CD4-positive, CD25-positive, alpha-beta regulatory T cell (primary cell): ENCODE measurements around the gene ZNF654. TPM values are rescaled to one million over a fixed set of nuclear protein-coding genes. Genes with fewer than 3 reads are reported as not detected.

Experiments
- ATAC-seq, 2 donors: fragments of 150-1000 bp; cut with Tn5 transposase; one replicate each; pipeline ENCODE4 v1.10.0; 2021; ENCODE audit warnings: low read depth in 2 of 2, moderate number of reproducible peaks in 2 of 2, moderate library complexity in 1 of 2
- DNase-seq, 3 donors: peaks; one replicate each; pipeline versions ENCODE4 v3.0.0 to v3.0.0-alpha.2; 2012 to 2022; ENCODE audit warnings: mixed read lengths in 1 of 3
- H3K27ac ChIP-seq: one replicate; pipeline ENCODE4 v1.7.0; 2013; ENCODE audit warnings: mild to moderate bottlenecking, low read length; ENCODE audit not compliant: insufficient read depth, poor library complexity, severe bottlenecking
- H3K27me3 ChIP-seq: one replicate; pipeline ENCODE4 v1.7.0; 2013; ENCODE audit warnings: low read length; ENCODE audit not compliant: control insufficient read depth, insufficient read depth
- H3K36me3 ChIP-seq: one replicate; pipeline ENCODE4 v1.7.0; 2013; ENCODE audit warnings: mild to moderate bottlenecking, low read length, moderate library complexity; ENCODE audit not compliant: control insufficient read depth, insufficient read depth
- H3K4me1 ChIP-seq: 2 replicates; pipeline ENCODE4 v1.7.0; 2013; ENCODE audit warnings: mild to moderate bottlenecking, low read length; ENCODE audit not compliant: insufficient read depth, control insufficient read depth, poor library complexity, severe bottlenecking
- H3K4me3 ChIP-seq: one replicate; pipeline ENCODE4 v1.7.0; 2013; ENCODE audit warnings: low read depth, mild to moderate bottlenecking, low read length, moderate library complexity
- H3K9me3 ChIP-seq, 2 experiments: 1 replicate in 1 of 2; 2 replicates in 1 of 2; pipeline ENCODE4 v1.7.0; 2013; ENCODE audit warnings: low read length in 2 of 2, mild to moderate bottlenecking in 1 of 2, moderate library complexity in 1 of 2; ENCODE audit not compliant: control insufficient read depth in 2 of 2
- H3K27ac Mint-ChIP-seq, 3 donors: one replicate each; pipeline ENCODE4 v1.8.0; 2020 to 2022; ENCODE audit warnings: mild to moderate bottlenecking in 3 of 3, mixed read lengths in 3 of 3, moderate library complexity in 2 of 3
- H3K27me3 Mint-ChIP-seq: one replicate; pipeline ENCODE4 v1.8.0; 2022; ENCODE audit warnings: mild to moderate bottlenecking, mixed read lengths
- H3K36me3 Mint-ChIP-seq: one replicate; pipeline ENCODE4 v1.8.0; 2020; ENCODE audit warnings: mixed read lengths
- H3K4me1 Mint-ChIP-seq, 4 donors: one replicate each; pipeline ENCODE4 v1.8.0; 2020 to 2022; ENCODE audit warnings: mixed read lengths in 4 of 4, mild to moderate bottlenecking in 1 of 4
- H3K4me3 Mint-ChIP-seq, 4 donors: one replicate each; pipeline ENCODE4 v1.8.0; 2020 to 2022; ENCODE audit warnings: mild to moderate bottlenecking in 4 of 4, mixed read lengths in 4 of 4, moderate library complexity in 3 of 4
- H3K9me3 Mint-ChIP-seq, 7 donors: one replicate each; pipeline ENCODE4 v1.8.0; 2020 to 2022; ENCODE audit warnings: mixed read lengths in 7 of 7, mild to moderate bottlenecking in 3 of 7, moderate library complexity in 2 of 7
- polyA plus RNA-seq, 4 donors: library from polyadenylated mRNA; unstranded; fragments of 300-500 nt; fragmentation: Illumina TruSeq; gene quantifications; one replicate each; pipeline ENCODE4 v1.2.3, GENCODE V29; 2021
- total RNA-seq: library from RNA; stranded (reverse); gene quantifications from one replicate; pipeline ENCODE4 v1.2.3, GENCODE V29; 2022

ZNF654 gene
- total and polyA plus RNA-seq, 5 donors from 2014 or later: 10.4 to 19.1 (median 15.8) TPM

DNA sequence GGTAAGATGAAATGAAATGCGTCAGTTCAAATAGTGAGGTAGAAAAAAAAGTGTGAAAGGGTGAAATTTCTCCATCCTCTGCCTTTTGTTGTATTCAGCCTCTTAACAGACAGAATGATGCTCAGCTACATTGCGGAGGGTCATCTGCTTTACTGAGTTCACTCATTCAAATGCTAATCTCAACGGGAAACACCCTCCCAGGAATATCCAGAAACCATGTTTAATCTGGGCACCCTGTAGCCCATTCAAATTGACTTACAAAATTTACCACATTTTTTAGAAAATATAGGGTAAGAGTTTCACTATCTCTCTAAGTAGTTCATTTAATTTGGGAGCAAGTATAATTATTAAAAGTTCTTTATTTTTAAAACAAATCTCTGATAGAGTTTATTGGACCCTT is 133.6 kb downstream of the ZNF654 start:
- Histone ChIP-seq H3K4me3 (no peak overlapping the region), H3K9me3 (no peaks in the 10 kb centered on the region), H3K27ac (no peak overlapping the region), H3K36me3 (no peaks in the 10 kb centered on the region), H3K27me3 (no peaks in the 10 kb centered on the region), H3K4me1 (no peaks in the 10 kb centered on the region)
- ATAC-seq (no peak), DNase-seq (no peak)
- no peak overlapping the region for H3K27ac Mint-ChIP-seq
- peaks cover 0 to 6% (median 0%) of the 10 kb centered on the region in 7 donors for H3K9me3 Mint-ChIP-seq
- H3K4me3 Mint-ChIP-seq: no peak overlapping the region
- no peaks in the 10 kb centered on the region for H3K36me3 Mint-ChIP-seq
- no peaks in the 10 kb centered on the region for H3K27me3 Mint-ChIP-seq
- peaks cover 0 to 4% (median under 1%) of the 10 kb centered on the region in 4 donors for H3K4me1 Mint-ChIP-seq

Other genes with a start within 250 kb of the ZNF654 start
- 110 TPM for gene CGGBP1, start 250 bp upstream of the ZNF654 start, total RNA-seq
- 100 to 1,000 TPM in 3 of 4 donors, 10 to 100 TPM in 1; 89.8 to 101 (median 101) TPM for gene CGGBP1, start 250 bp upstream of the ZNF654 start, polyA plus RNA-seq
- gene C3orf38, start 90.7 kb downstream of the ZNF654 start, total RNA-seq: 46.9 TPM
- 10 to 100 TPM; 20.0 to 25.4 (median 23.5) TPM for gene C3orf38, start 90.7 kb downstream of the ZNF654 start, polyA plus RNA-seq